ENCODE results near the gene ABCD3. TPM values are rescaled to one million over a fixed set of nuclear protein-coding genes. Genes with fewer than 3 reads are reported as not detected.
"Not testable (repeated sequence)": the region's sequence is repeated elsewhere in the genome, so short reads cannot be mapped to it uniquely, and the experiment has no call there.

Gene ABCD3
- 100 to 1,000 TPM in 2 of 8 experiments, 10 to 100 TPM in 6; 41.9 to 222 (median 47.4) TPM for total RNA-seq

DNA sequence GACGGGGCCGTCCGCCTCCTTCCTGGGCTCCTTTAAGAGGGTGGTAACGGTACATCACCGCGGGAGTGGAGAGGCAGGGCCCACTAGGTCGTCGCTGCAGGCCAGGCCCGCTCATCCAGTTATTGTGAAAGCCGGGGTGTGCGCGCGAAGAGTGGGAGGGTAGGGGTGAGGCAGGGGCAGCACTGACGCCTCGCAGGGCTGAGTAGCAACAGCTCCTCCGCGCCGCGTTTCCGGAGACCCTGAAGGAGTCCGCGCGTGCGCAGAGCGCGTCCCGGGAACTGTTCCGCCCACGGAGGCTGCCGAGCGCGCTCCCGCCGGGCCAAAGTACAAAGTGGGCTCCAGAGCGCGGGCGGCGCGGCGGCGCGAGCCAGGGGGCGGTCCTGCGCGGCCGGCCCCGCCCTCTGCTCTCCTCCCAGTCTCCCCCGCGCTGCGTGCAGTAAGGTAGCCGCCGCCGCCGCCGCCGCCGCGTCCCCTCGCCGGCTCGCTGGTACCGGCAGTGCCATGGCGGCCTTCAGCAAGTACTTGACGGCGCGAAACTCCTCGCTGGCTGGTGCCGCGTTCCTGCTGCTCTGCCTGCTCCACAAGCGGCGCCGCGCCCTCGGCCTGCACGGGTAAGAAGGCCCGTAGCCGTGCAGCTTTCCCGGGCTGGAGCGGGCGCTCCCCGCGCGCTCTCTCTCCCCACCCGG, at the start of gene ABCD3:
TSS of gene ABCD3 (plus strand) at position 412 of the 686 bp plus-strand sequence. CDS start at position 502, 90 bp downstream.
- ATAC-seq (replicated peaks in 6 of 8): peak; percentile 83 to 93 (median 92)
- Histone ChIP-seq H3K4me1 (replicated peaks in 1 of 2) (peaks cover 10 to 29% of the 10 kb centered on the region in 2 donors), H3K4me3 (peak within 1 kb of the TSS; percentile 65 to 87 (median 76)), H3K27ac (peak within 1 kb of the TSS; percentile 70 to 80)
- in situ Hi-C loops (cut with MboI; ENCODE audit: low pct_unique_long_range_greater_than_20kb in 2 of 9, low sequenced_read_pairs in 9 of 9, unreplicated experiment in 9 of 9): no loop called here
- WGBS, 10 experiments: 0 to 4% (median 1%) methylated on average over 1 to 29 of the region's 84 CpGs; no CpG with 5 or more reads in 3 of the 10 experiments

- in situ Hi-C loops (cut with MboI; ENCODE audit: low pct_unique_long_range_greater_than_20kb in 2 of 9, low sequenced_read_pairs in 9 of 9, unreplicated experiment in 9 of 9): loop anchor here in 1 of 9 experiments (25.0 kb wide), 1 partner anchor 90 kb away; no protein-coding TSS in a partner anchor
- not testable (repeated sequence) for H3K27ac ChIP-seq; H3K4me3 ChIP-seq; H3K4me1 ChIP-seq (replicated peaks in 1 of 2); ATAC-seq (replicated peaks in 6 of 8)
Measured at GRCh38 chr1:94372771-94373170, 45.4 kb upstream of the ABCD3 start.

GRCh38 chr1:94373311-94373710, 44.9 kb upstream of the ABCD3 start:
- H3K4me1 ChIP-seq (replicated peaks in 1 of 2); ATAC-seq (replicated peaks in 6 of 8); H3K4me3 ChIP-seq; H3K27ac ChIP-seq: not testable (repeated sequence)
- in situ Hi-C loops (cut with MboI; ENCODE audit: low pct_unique_long_range_greater_than_20kb in 2 of 9, low sequenced_read_pairs in 9 of 9, unreplicated experiment in 9 of 9): loop anchor here in 1 of 9 experiments (25.0 kb wide), 1 partner anchor 89 kb away; no protein-coding TSS in a partner anchor
- 33 to 78% (median 40%) methylated on average over 1 of the region's 2 CpGs; no CpG with 5 or more reads in 7 of the 10 experiments for WGBS, 10 experiments

GRCh38 chr1:94375666-94376065, 42.5 kb upstream of the ABCD3 start:
- in situ Hi-C loops (cut with MboI; ENCODE audit: low pct_unique_long_range_greater_than_20kb in 2 of 9, low sequenced_read_pairs in 9 of 9, unreplicated experiment in 9 of 9); ATAC-seq (replicated peaks in 6 of 8); H3K4me1 ChIP-seq (replicated peaks in 1 of 2); H3K4me3 ChIP-seq; H3K27ac ChIP-seq: not testable (repeated sequence)
- 0 to 84% (median 81%) methylated on average over 1 to 7 of the region's 7 CpGs; no CpG with 5 or more reads in 1 of the 10 experiments for WGBS, 10 experiments

GRCh38 chr1:94378493-94378892, 39.7 kb upstream of the ABCD3 start:
- in situ Hi-C loops (cut with MboI; ENCODE audit: low pct_unique_long_range_greater_than_20kb in 2 of 9, low sequenced_read_pairs in 9 of 9, unreplicated experiment in 9 of 9): not testable (repeated sequence)

GRCh38 chr1:94379615-94380014, 38.6 kb upstream of the ABCD3 start:
- 32 to 100% (median 88%) methylated on average over 1 to 3 of the region's 3 CpGs; no CpG with 5 or more reads in 3 of the 10 experiments for WGBS, 10 experiments
- no peak for ATAC-seq (replicated peaks in 6 of 8)
- Histone ChIP-seq H3K4me3 (no peak overlapping the region), H3K4me1 (replicated peaks in 1 of 2) (no peaks in the 10 kb centered on the region), H3K27ac (no peak overlapping the region)
- in situ Hi-C loops (cut with MboI; ENCODE audit: low pct_unique_long_range_greater_than_20kb in 2 of 9, low sequenced_read_pairs in 9 of 9, unreplicated experiment in 9 of 9): no loop called here

More at GRCh38 chr1:94378493-94378892, 39.7 kb upstream of the ABCD3 start:
- not testable (repeated sequence) for H3K27ac ChIP-seq; H3K4me3 ChIP-seq; ATAC-seq (replicated peaks in 6 of 8); H3K4me1 ChIP-seq (replicated peaks in 1 of 2)
- WGBS, 10 experiments: 6 to 71% (median 31%) methylated on average over 1 to 2 of the region's 2 CpGs

DNA sequence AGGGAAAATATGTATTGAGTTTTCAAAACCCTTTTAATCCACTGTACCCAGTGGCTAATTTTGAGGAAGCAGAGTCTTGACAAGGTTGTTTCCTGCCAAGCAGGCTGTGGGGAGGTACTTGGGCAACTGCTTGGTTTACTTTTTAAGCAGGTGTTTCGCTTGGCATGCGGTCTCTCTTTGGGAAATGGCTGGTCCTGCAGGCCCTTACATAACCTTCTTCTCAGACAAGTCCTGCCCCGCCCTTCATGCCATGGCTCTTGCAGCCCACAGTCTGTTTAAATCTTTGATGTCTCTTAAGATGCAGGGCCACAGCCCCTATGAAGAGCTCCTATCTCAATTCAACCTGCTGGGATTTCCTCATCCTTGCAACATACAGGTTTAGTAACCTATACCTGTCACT, 36.0 kb upstream of the ABCD3 start:
- WGBS, 10 experiments: 80 to 100% (median 97%) methylated on average over 2 to 3 of the region's 3 CpGs; no CpG with 5 or more reads in 6 of the 10 experiments
- in situ Hi-C loops (cut with MboI; ENCODE audit: low pct_unique_long_range_greater_than_20kb in 2 of 9, low sequenced_read_pairs in 9 of 9, unreplicated experiment in 9 of 9): no loop called here

DNA sequence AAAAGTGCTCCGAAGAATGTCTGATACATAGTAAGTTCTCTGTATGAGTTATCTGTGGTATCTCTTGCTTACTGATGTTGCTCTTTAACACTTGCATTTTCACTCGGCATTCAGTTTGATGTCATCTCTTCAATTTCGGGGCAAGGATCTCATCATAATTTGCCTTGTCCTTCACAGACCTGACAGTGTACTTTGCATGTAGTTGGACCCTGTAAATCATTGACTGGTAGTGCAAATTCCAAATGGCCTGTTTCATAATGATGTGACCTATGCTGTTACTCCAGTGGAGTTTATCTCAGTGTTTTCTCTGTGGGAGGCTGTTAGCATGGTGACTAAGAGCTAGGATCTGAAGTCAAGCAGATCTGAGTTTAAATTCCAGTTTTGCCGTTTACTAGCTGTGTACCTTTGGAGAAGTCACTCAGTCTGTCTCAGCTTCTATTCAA, 34.2 kb upstream of the ABCD3 start:
- whole genome bisulfite sequencing, 10 experiments: 55 to 100% (median 82%) methylated on average over 1 to 4 of the region's 4 CpGs

More for the DNA sequence above, 36.0 kb upstream of the ABCD3 start:
- no peak overlapping the region for H3K27ac ChIP-seq
- no peak overlapping the region for H3K4me3 ChIP-seq
- H3K4me1 ChIP-seq (replicated peaks in 1 of 2): no peaks in the 10 kb centered on the region
- no peak for ATAC-seq (replicated peaks in 6 of 8)

DNA sequence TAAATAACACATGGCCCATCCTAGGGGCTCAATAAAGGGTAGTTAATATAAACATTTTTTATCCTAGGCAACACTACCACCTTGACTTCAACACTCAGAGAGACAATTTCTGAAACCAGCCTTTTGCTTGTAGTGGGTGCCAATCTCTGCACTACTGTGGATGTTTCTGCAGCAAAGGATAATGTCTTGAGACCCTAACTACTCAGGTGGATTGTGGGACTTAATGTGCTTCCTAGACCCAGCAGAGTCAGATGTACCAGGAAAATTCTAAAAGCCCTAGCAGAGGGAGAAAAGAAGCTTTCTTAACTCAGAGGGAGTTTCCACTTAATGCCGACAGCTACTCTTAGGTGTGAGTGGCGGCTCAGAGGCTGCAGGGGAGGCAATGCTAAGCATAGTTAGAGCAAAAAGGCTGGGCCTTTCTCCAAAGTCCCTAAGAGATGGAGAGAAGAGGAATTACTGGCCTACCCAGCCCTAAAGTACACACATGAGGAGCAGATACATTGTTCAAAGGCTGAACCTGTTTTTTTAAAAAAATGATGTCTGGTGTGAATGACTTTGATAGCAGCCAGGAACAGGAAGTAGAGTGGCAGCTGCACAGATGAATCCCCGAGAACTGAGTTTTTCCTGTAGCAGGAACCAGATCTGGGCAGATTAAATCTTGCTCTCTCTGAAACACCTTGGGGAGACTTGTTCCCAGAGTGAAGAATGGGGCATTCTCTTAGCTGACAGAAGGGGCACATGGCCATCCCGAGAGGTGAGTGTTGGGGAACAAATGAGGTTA, 33.5 kb upstream of the ABCD3 start:
- in situ Hi-C loops (cut with MboI; ENCODE audit: low pct_unique_long_range_greater_than_20kb in 2 of 9, low sequenced_read_pairs in 9 of 9, unreplicated experiment in 9 of 9): no loop called here
- no peak for ATAC-seq (replicated peaks in 6 of 8)

More for the DNA sequence above, 34.2 kb upstream of the ABCD3 start:
- Histone ChIP-seq H3K27ac (no peak overlapping the region), H3K4me1 (replicated peaks in 1 of 2) (no peaks in the 10 kb centered on the region), H3K4me3 (no peak overlapping the region)
- in situ Hi-C loops (cut with MboI; ENCODE audit: low pct_unique_long_range_greater_than_20kb in 2 of 9, low sequenced_read_pairs in 9 of 9, unreplicated experiment in 9 of 9): no loop called here
- no peak for ATAC-seq (replicated peaks in 6 of 8)

GRCh38 chr1:94385308-94385929, 32.8 kb upstream of the ABCD3 start:
- H3K27ac ChIP-seq: no peak overlapping the region
- 0 to 93% (median 55%) methylated on average over 1 to 2 of the region's 2 CpGs; no CpG with 5 or more reads in 2 of the 10 experiments for WGBS, 10 experiments
- H3K4me3 ChIP-seq: no peak overlapping the region
- ATAC-seq (replicated peaks in 6 of 8): no peak
- no peaks in the 10 kb centered on the region for H3K4me1 ChIP-seq (replicated peaks in 1 of 2)
- in situ Hi-C loops (cut with MboI; ENCODE audit: low pct_unique_long_range_greater_than_20kb in 2 of 9, low sequenced_read_pairs in 9 of 9, unreplicated experiment in 9 of 9): no loop called here

More for the DNA sequence above, 33.5 kb upstream of the ABCD3 start:
- H3K4me3 ChIP-seq: no peak overlapping the region
- 11 to 100% (median 77%) methylated on average over 1 to 4 of the region's 4 CpGs for WGBS, 10 experiments
- no peaks in the 10 kb centered on the region for H3K4me1 ChIP-seq (replicated peaks in 1 of 2)
- H3K27ac ChIP-seq: no peak overlapping the region

DNA sequence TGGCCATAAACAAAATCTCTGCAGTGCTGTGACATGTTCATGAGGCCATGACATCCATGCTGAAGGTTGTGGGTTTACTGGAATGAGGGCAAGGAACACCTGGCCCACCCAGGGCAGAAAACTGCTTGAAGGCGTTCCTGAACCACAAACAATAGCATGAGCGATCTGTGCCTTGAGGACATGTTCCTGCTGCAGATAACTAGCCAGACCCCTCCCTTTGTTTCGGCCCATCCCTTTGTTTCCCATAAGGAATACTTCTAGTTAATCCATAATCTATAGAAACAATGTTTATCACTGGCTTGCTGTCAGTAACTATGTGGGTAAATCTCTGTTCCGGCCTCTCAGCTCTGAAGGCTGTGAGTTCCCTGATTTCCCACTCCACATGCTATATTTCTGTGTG, 28.9 kb upstream of the ABCD3 start:
- Histone ChIP-seq H3K4me1 (replicated peaks in 1 of 2) (no peaks in the 10 kb centered on the region), H3K4me3 (no peak overlapping the region), H3K27ac (no peak overlapping the region)
- WGBS, 10 experiments: 0 to 100% (median 72%) methylated on average over 1 to 4 of the region's 4 CpGs; no CpG with 5 or more reads in 2 of the 10 experiments
- no peak for ATAC-seq (replicated peaks in 6 of 8)
- in situ Hi-C loops (cut with MboI; ENCODE audit: low pct_unique_long_range_greater_than_20kb in 2 of 9, low sequenced_read_pairs in 9 of 9, unreplicated experiment in 9 of 9): no loop called here

GRCh38 chr1:94394247-94394646, 23.9 kb upstream of the ABCD3 start:
- peak in 1 of 8 experiments; percentile 34 for ATAC-seq (replicated peaks in 6 of 8)
- Histone ChIP-seq H3K4me3 (no peak overlapping the region), H3K27ac (no peak overlapping the region), H3K4me1 (replicated peaks in 1 of 2) (no peaks in the 10 kb centered on the region)
- 40 to 100% (median 92%) methylated on average over 1 of the region's 1 CpG; no CpG with 5 or more reads in 2 of the 10 experiments for WGBS, 10 experiments
- in situ Hi-C loops (cut with MboI; ENCODE audit: low pct_unique_long_range_greater_than_20kb in 2 of 9, low sequenced_read_pairs in 9 of 9, unreplicated experiment in 9 of 9): no loop called here

DNA sequence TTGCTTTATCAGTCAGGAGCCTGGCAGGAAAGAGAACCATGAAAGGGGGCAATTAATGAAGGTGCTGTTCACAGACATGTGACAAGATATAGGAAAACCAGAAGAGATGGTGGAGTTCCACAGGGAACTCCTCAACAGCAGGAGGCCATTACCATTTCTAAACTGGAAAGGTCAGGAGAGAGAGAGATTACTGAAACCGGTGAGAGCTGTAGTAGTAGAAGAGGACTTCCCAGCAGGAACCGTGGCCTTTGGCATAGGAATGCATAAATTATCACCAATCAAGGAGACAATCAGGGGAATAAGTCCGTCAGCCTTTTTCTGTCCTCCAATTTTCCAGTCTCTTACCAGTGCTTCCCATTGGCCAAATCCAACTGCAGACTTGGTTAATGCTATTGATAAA, 23.0 kb upstream of the ABCD3 start:
- in situ Hi-C loops (cut with MboI; ENCODE audit: low pct_unique_long_range_greater_than_20kb in 2 of 9, low sequenced_read_pairs in 9 of 9, unreplicated experiment in 9 of 9): no loop called here
- no peak overlapping the region for H3K4me3 ChIP-seq
- no peak overlapping the region for H3K27ac ChIP-seq
- ATAC-seq (replicated peaks in 6 of 8): no peak
- 0 to 37% (median 29%) methylated on average over 1 to 3 of the region's 3 CpGs; no CpG with 5 or more reads in 3 of the 10 experiments for WGBS, 10 experiments
- no peaks in the 10 kb centered on the region for H3K4me1 ChIP-seq (replicated peaks in 1 of 2)

All from motor neuron (in vitro differentiated cells).